GM21447 (cell line): ENCODE data around the gene JADE2.
"Not testable (repeated sequence)": the region's sequence is repeated elsewhere in the genome, so short reads cannot be mapped to it uniquely, and the experiment has no call there.

ENCODE experiments used
- ATAC-seq: cut with Tn5 transposase; IDR thresholded peaks from one replicate; pipeline ENCODE4 v1.9.1; 2021; ENCODE audit not compliant: unreplicated experiment

Gene JADE2

DNA sequence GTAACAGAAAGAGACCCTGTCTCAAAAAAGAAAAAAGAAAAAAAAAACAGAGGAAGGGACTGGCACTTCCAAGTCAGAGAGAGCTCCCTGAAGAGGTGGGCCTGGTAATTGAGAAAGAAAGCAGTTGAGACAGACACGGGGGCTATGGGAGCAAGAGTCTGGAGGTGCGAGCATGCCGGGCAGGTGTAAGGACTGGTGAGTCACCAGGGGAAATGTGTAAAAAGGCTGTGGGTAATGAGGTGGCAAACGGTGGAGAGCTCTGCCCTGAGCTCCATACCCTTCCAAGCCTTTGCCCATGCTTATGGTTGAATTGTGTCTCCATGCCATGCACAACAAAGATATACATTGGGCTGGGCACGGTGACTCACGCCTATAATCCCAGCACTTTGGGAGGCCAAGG lies 18.0 kb upstream of the JADE2 start:
- no peak for ATAC-seq

DNA sequence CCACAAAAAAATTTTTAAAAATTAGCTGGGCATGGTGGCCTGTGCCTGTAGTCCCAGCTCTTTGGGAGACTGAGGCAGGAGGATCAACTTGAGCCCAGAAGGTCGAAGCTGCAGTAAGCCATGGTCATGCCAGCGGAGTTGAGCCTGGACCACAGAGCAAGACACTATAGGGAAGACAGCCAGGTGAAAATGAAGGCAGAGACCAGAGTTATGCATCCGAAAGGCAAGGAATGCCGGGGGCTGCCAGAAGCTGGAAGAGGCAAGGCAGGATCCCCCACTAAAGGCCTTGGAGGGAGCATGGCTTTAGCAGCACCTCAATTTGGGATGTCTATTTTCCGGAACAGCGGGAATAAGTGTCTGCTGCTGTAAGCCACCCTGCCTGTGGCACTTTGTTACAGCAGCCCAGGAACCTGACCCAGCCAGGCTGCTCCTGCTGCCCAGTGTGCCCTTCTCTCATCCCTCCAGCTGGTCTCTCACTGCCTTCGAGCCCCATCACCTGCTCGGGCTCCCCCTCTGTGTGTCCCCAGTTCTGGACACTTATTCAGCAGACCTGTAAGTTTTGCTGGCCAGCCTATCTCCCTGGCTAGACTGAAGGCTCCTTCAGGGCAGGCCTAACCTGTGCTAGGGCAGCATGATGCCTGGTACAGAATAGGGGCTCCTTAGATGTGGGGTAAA lies 16.8 kb upstream of the JADE2 start:
- no peak for ATAC-seq

DNA sequence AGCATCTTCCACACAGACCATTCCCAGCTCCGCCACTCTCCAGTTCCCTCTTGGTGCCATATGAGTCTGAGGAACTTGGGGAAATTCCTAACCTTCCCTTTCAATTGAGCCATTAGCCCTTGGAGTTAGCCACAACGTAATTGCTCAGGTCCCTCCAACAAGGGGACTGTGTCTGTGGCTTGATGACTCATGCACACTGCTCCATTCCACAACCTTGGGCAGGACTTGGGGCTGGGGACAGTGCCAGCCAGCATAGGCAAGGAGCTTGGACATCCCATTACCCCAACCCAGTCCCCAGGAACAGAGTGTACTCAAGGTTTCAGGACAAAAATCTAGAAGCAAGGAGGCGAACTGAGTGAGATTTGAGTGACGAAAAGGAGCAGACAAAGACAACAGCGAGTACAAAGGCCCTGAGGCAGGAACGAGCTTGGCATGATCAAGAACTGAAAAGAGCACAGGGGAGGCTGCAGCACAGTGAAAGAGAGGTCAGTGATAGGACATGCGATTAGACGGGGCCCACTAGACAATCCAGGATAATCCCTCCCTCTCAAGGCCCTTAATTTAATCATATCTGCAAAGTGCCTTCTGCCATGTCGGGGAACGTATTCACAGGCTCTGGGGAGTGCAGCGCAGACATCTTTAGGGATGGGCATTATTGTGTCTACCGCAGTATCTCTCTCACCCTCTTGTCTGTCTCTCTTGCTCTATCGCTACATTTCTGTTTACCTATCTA lies 16.0 kb upstream of the JADE2 start:
- no peak for ATAC-seq

DNA sequence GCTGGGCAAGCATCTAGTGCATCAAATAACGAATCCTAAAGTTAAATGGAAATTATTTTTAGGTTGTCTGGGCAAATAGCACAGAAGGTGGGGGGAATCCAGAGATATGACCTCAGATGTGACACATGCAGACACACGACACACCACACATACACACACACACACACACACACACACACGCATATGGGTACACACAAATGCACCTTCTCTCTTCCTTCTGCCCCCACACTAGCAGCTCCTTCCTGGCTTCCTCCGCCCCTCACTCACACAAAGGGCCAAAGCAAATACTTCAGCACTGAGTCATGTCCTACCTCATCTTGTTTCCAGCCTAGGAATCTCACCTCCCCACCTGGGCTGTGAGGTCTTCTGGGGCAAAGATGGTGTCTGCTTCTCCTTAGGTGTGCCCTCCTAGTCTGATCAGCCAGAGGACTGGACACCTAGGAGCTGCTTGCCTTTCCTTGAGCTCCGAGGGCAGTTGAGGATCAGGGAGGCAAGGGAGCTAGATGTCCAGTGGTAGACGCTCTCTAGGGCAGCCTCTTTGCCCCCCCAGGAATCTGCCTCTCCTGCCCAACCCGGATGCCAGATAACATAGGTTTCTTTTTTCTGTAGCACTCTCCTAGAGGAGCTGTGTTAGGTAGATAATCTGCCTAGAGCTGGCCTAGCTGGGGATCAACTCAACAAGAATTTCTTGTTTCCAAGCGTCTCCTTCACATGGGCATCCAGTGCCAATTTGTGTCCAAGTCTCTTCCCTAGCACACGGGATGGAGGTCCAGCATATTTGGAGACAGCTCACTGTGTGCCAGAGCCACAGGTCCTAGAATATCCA lies 14.3 kb upstream of the JADE2 start:
- ATAC-seq = no peak

DNA sequence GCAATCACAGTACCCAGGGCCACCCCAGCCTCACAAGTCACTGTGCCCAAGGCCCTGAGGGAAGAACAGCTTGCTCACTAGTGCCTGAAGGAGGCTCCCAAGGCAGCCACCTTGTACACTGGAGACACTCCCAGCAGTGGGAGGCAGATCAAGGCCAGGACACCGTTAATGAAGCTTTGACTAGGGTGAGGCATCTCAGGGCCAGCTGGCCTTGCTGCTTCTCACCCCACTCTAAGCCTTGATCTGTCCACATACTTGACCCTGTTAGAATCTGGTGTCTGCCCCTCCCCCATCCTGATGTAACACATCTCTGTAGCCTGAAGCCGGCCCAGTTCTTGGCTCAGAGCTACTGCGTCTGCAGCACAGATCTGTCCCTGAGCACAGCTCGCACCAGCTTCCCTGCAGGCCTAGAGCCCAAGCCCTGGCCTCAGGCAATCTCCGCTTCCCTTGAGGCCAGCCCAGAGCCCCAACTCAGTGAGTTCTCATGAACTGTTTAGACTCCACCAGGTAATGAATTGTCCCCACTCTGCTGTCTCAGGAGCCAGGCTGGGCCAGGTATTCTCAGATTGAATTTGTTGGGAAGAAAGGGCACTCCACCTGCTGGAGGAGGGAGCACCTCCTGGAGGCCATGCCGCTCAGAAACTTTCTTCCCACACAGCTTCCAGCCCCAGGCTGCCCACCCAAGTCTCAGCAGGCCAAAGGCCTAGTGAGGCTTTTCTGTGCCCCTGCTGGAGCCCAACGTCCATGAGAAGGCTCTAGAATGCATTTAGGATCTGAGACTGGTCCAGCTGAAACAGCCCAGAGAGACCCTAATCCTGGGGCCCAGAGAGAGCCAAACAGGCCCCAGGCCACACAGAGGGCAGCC lies 13.4 kb upstream of the JADE2 start:
- no peak for ATAC-seq

DNA sequence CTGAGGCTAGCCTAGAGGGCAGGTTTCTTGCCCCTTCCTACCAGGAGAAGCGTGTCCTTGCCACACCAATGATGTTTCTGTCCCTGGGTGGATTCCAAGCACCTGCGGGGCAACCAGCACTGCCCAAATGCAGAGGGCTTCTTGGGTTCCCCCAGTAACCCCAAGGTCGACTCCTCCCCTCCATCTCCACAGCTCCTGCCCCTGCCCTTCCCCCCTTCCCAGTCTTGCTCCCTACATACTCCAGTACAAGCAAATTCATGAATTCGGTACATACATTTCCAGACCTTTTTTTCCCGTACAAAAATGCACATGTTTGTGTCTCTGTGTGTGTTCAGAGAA lies 12.8 kb upstream of the JADE2 start:
- ATAC-seq = no peak

DNA sequence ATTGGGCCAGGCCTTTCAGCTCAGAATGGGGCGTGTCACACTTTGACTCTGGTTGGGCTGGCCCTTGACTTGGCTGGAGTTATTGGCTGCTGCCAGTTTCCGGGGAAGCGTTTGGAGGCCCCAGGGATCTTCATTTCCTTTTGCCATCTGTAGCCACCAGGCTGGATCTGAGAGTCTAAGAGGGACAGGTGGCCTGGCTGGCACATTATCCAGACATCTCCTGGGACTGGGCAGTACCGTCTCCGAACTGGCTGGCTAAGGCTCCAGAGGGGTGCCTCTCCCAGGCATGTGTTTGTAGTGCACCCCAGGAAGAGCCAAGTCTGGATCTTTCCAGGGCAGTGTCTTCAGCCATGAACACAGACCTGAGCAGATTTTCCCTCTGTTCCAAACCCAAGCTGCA lies 9.7 kb upstream of the JADE2 start:
- ATAC-seq = no peak

DNA sequence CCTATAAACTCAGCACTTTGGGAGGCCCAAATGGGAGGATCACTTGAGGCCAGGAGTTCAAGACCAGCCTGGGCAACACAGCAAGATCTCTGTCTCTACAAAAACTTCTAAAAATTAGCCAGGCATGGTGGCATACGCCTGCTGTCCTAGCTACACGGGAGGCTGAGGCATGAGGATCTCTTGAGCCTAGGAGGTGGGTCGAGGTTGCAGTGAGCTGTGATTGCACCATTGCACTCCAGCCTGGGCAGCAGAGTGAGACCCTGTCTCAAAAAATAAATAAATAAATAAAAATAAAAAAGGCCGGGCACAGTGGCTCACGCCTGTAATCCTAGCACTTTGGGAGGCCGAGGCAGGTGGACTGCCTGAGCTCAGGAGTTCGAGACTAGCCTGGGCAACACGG lies 8.5 kb upstream of the JADE2 start:
- ATAC-seq = not testable (repeated sequence)

DNA sequence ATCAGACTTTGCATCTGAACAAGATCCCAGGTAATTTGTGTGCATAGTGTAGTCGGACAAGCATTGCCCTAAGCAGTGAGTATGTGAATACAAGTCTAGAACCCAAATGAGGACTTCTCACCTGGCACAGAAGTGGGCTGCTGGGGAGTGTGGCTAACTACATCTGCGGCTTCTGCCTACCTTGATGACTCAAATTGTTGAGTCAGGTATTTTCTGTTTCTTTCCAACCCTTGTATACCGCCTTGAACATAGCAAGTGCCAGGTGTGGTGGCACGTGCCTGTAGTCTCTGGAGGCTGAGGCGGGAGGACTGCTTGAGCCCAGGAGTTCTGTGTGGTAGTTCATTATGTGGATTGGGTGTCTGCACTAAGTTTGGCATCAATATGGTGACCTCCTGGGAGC lies 7.9 kb upstream of the JADE2 start:
- no peak for ATAC-seq

DNA sequence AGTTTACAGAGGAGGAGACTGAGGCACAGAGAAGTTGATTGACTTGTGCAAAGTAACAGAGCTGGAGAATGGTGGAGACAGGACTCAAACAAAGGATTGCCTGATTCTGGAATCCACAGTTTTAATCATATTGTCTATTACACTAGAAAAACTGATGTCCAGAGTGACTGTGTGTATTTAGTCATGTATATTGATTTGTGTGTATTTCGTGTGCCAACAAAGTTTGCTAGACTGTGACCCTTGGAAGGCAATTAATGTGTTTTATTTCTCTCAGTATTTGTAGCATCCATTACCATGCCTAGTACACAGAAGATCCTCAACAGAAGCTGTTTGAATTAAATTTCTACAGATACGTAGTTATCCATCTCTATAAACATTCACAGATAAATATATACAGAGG lies 5.5 kb upstream of the JADE2 start:
- no peak for ATAC-seq

DNA sequence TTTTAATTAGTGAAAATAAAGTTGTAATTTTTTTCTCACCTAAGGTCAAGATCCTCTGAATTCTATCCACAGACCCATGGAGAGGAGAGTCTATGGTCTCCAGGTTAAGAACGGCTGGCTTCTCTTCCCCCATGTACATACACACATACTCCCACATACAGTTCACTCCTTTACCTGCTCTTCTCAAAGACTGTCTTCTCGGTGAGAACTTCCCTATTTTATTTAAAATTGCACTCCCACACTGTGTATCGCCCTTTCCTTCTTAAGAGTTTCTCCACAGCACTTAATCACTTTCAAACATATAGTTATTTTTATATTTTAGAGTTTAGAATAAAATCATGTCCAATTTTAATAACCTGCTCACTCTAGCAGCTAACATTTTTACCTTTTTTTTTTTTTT lies 3.6 kb upstream of the JADE2 start:
- ATAC-seq = no peak

DNA sequence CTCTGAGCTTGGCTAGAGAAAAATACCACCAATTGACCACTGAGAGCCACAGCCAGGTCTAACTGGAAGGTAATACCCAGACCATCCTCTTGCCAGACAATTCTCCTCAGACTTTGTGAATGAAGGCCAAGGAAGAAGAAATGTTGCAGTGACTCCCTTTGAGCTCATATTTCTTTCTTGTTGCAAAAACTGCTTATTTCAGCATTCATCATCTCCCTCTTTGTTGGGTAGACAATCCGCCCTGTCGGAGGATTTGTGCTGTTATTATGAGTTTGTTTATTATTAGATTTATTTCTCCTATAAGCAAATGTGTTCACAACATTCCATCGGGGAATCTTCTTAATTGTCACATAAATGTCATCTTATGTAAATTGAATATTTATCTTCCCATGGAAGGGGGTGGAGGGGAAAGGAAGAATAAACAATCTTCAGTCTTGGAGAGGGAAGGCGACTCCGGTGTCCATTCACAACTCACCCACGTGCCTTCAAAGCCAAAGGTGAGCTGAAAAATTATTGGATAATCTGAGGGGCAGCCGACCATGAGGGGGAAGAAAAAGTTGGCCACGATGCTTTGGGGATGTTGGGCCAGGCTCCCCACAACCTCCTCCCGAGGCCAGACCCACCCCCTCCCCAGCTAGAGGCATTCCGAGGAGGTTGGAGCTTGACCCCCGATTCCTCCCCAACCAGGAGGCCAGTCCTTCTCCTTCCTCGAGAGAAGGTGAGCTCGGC lies 1.8 kb upstream of the JADE2 start:
- ATAC-seq = no peak

DNA sequence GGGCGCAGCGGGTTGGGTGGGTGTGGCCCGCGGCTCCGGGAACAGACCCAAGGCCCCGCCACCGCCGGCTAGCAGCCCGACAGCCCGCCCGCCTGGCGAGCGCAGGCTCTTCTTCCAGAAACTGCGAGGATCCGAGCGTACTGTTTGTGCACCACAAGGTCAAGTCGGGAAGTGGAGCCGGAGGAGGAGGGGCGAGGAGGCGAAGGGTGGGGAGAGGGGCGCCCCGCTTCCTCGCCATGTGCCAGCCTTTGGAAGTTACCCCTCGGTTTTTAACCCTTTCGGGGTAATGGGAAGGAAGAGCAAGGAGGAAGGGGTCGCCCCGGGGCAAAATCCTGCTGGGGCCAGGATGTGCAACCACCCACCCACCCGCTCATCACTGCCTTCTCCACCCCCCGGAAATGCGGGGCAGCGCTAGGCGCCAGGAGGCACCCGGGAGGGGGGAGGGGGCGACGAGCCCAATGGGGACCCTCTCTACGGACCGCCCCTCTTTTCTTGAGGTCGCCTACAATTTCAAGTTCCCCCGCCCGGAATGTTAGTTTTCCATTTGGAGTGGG lies 1.1 kb upstream of the JADE2 start:
- no peak for ATAC-seq

DNA sequence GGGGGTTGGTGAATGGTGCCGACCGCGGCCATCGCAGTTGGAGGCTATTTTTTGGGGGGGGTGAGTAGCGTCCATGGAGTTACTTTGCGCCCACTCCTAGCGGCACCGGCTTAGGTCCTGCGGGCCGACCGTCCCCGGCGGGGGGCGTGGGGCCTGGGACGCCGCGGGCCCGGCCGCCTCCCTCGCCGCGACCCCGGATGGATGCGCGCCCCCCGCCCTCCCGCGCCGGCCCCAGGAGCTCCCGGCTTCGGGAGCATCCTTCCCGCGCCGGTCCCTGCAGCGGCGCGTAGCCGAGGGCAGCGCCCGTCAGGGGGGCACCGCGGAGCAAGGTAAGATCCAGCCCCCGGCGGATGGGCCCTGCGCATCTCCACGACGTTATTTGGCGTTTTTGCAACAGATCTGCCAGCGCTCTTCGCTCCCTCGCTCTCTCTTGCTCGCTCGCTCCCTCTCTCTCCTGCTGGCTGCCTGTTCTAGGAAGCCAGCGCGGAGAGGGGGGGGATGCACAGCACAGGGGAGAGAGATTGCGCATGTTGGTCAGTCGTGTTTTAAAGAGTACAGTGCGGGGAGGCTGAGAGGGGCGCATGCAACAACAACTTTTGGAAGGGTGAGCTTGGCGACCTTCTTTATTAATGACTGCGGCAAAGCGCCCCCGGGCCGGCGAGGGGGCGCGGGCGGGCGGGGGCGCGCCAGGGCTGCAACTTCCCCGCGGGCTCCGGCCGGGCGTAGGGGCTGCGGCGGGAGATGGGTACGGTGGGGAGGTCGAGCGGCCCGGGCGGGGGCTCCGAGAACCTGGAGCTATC lies 413 bp downstream of the JADE2 start:
- no peak for ATAC-seq

DNA sequence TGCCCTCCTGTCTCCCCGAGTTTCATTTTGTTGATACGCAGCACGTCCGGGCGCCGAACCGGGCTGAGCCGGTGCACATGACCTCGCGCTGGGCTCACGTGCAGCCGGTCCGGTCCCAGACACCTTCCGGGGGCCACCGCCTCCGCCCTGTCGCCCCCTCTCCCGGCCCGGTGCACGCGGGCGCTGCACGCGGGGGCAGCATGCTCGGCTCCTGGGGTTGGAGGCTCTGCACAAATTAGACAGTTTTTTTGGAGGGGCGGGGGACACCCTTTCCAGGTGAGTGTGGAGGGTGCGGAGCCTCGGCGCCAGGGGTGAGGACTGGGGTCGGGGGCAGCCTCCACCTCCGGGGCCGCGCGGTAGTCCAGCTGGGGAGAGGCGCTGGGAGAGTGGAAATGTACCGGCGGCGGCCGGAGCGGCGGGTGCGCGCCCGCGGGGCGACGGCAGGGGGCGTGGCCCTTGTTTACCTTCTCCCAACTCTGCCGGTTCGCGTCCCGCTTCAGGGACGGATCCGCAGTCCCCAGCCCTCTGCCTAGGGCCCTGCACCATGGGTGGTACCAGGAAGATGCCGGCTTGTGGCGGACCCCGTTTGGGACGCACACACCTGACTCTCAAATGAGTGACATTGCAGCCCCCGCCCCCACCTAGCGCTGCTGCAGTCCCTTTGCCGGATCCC lies 1.1 kb downstream of the JADE2 start:
- ATAC-seq = peak; percentile 20

DNA sequence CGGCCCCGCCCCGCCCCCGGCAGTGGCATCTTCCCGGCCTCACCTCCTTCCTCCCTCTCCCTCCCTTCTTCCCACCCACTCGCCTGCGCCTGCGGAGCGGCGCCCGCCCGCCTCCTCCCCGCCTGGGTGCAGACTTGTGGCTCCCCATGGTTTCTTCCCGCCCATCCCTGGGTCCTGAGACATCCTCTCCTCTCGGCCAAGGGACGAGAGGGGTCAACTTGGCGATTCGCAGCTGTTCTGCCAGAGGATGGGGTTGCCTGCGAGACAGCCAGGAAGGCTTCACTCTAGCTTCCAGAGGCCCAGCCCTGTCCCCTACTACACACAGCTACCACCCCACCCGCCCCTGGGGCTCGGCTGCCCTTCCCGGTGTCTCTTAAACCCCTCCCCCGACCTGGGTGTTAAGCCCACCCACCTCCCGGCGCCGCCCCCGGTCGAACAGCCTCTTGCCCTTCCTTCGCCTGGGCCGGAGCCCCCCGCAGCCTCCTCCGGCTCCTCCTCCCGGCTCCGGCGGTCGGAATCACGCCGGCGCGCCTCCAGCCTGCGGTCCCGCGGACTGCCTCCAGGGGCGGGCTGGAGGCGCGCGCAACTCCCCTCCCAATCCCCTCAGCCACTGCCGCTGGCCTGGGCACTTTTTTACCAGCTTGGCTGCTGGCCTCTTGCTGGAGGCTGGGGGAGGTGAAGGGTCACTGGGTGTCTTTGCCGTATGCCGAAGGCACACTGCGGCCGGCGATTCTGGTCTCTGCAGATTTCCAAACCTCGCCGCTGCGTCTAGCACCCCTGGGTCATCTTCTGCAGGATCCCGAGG lies 1.9 kb downstream of the JADE2 start:
- peak; percentile 41 for ATAC-seq

DNA sequence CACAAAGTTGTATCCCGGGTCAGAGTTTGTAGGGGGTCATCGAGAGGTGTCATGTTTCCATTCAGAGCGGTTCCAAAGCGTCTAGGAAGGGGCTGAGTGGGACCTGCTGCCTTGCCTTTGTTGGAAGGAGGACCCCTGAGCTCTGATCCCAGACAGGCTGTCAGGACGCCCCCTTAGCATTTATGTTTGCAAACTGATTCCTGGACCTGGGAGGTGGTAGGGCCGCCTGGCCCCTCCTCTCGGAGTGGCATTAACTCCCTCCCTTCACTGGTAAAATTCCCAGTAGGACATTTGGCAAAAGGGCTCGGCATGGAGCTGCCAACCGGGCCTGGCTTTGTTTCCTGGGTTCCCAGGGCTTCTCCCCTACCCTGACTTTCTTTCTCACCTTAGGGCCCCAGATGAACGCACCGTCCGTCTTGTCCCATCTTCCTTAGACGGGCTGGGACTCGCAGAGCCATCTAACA lies 2.5 kb downstream of the JADE2 start:
- no peak for ATAC-seq

DNA sequence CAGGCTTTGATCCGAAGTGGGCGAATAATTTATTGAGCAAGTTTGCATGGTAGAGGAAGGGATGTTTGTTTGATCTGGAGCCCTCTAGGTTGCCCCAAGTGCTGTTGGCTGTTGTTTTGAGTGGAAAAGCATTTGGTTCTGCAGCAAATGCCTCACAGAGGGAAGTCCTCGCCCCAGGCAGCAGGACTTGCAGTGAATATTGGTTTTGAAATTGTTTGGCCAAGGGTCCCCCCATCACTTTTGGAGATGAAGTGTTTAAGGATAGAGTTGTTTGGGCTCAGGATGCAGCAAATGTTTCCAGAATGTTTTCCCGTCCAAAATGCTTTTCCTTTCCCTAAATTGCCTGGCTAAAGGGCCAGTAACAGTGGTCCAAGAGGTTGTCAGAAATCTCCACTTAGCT lies 3.1 kb downstream of the JADE2 start:
- ATAC-seq = no peak
